GM21529 (cell line): ENCODE results near the gene KCNJ6.

Experiments used
- ATAC-seq: cut with Tn5 transposase; IDR thresholded peaks from one replicate; pipeline ENCODE4 v1.9.1; 2021; ENCODE audit not compliant: unreplicated experiment

Gene KCNJ6

GRCh38 chr21:37907076-37907475 lies 9.2 kb downstream of the KCNJ6 start:
- ATAC-seq = no peak

- no peak for ATAC-seq
These were observed 11.0 kb downstream of the KCNJ6 start for GRCh38 chr21:37905291-37905690.

GRCh38 chr21:37904856-37905255 lies 11.4 kb downstream of the KCNJ6 start:
- no peak for ATAC-seq

- ATAC-seq = no peak
These were observed 12.9 kb downstream of the KCNJ6 start for GRCh38 chr21:37903396-37903795.

GRCh38 chr21:37899146-37899545 lies 17.1 kb downstream of the KCNJ6 start:
- ATAC-seq = no peak

GRCh38 chr21:37896788-37897187 lies 19.5 kb downstream of the KCNJ6 start:
- no peak for ATAC-seq

GRCh38 chr21:37891972-37892371 lies 24.3 kb downstream of the KCNJ6 start:
- ATAC-seq = no peak

- ATAC-seq = no peak
These were observed 27.6 kb downstream of the KCNJ6 start for GRCh38 chr21:37888659-37889058.

- ATAC-seq = no peak
These were observed 29.4 kb downstream of the KCNJ6 start for GRCh38 chr21:37886726-37887299.

- ATAC-seq = no peak
These were observed 30.1 kb downstream of the KCNJ6 start for GRCh38 chr21:37886120-37886519.

GRCh38 chr21:37878946-37879660 lies 37.2 kb downstream of the KCNJ6 start:
- no peak for ATAC-seq

GRCh38 chr21:37877888-37878684 lies 38.2 kb downstream of the KCNJ6 start:
- ATAC-seq = no peak

- no peak for ATAC-seq
These were observed 39.1 kb downstream of the KCNJ6 start for GRCh38 chr21:37877171-37877570.

- no peak for ATAC-seq
These were observed 39.7 kb downstream of the KCNJ6 start for GRCh38 chr21:37876561-37876960.

- no peak for ATAC-seq
These were observed 41.1 kb downstream of the KCNJ6 start for GRCh38 chr21:37874904-37875780.

- ATAC-seq = no peak
These were observed 41.8 kb downstream of the KCNJ6 start for GRCh38 chr21:37874481-37874880.

GRCh38 chr21:37873655-37874054 lies 42.6 kb downstream of the KCNJ6 start:
- ATAC-seq = no peak

- no peak for ATAC-seq
These were observed 45.0 kb downstream of the KCNJ6 start for GRCh38 chr21:37871121-37871862.

GRCh38 chr21:37870221-37870620 lies 46.0 kb downstream of the KCNJ6 start:
- no peak for ATAC-seq

- ATAC-seq = no peak
These were observed 46.6 kb downstream of the KCNJ6 start for GRCh38 chr21:37869661-37870060.
